WTC11 (cell line): ENCODE results near the gene DEDD2. TPM values are rescaled to one million over a fixed set of nuclear protein-coding genes. Genes with fewer than 3 reads are reported as not detected.
A peak's percentile ranks its signal among the peaks of the same experiment; 100 is the strongest.

Experiments
- ATAC-seq: fragments of 200-7000 bp; cut with Tn5 transposase; 2 replicates; pipeline ENCODE4 v1.10.0; 2021; ENCODE audit warnings: mild to moderate bottlenecking, moderate library complexity
- CTCF ChIA-PET: fragments of 300-600 bp; sonication (Branson Sonifier 250); formaldehyde crosslinking; loops from one replicate; lab custom pipeline; 2021; ENCODE audit warnings: antibody characterized with exemption; lab: Charles Lee
- POLR2A ChIA-PET: fragments of 350-600 bp; sonication (Branson Sonifier 250); formaldehyde crosslinking; loops from one replicate; lab custom pipeline; 2021; ENCODE audit warnings: antibody characterized with exemption; lab: Charles Lee
- DNase-seq: peaks from one replicate; pipeline ENCODE4 v3.0.0; 2021; ENCODE audit warnings: low spot score
- H3K27ac Mint-ChIP-seq: 2 replicates; pipeline ENCODE4 v1.8.0; 2021; ENCODE audit warnings: mixed read lengths
- H3K27me3 Mint-ChIP-seq: 2 replicates; pipeline ENCODE4 v1.8.0; 2021; ENCODE audit warnings: low read depth, mild to moderate bottlenecking, moderate library complexity, mixed read lengths
- H3K36me3 Mint-ChIP-seq: 2 replicates; pipeline ENCODE4 v1.8.0; 2021; ENCODE audit warnings: mixed read lengths
- H3K4me1 Mint-ChIP-seq: 2 replicates; pipeline ENCODE4 v1.8.0; 2022; ENCODE audit warnings: mixed read lengths
- H3K4me3 Mint-ChIP-seq: 2 replicates; pipeline ENCODE4 v1.8.0; 2021; ENCODE audit warnings: mild to moderate bottlenecking, moderate library complexity, mixed read lengths
- H3K9me3 Mint-ChIP-seq: 2 replicates; pipeline ENCODE4 v1.8.0; 2021; ENCODE audit warnings: mixed read lengths
- ELF4 ChIP-seq: sonication (generic); formaldehyde crosslinking; IDR thresholded peaks from 2 replicates; pipeline ENCODE4 v1.8.1; 2022; ENCODE audit warnings: low read depth, mild to moderate bottlenecking, moderate library complexity, missing genetic modification reagents
- MYBL2 ChIP-seq: sonication (generic); formaldehyde crosslinking; IDR thresholded peaks from 2 replicates; pipeline ENCODE4 v1.8.1; 2023; ENCODE audit warnings: mild to moderate bottlenecking, moderate library complexity, missing genetic modification reagents
- RELA ChIP-seq: sonication (generic); formaldehyde crosslinking; IDR thresholded peaks from 2 replicates; pipeline ENCODE4 v1.8.1; 2022; ENCODE audit warnings: missing genetic modification reagents, mild to moderate bottlenecking, borderline replicate concordance
- ZNF263 ChIP-seq: sonication (generic); formaldehyde crosslinking; IDR thresholded peaks from 2 replicates; pipeline ENCODE4 v1.8.1; 2022; ENCODE audit warnings: low read depth, mild to moderate bottlenecking, moderate library complexity, missing genetic modification reagents
- total RNA-seq: library from RNA; stranded (reverse); gene quantifications from 3 replicates; pipeline ENCODE4 v1.2.3, GENCODE V29; 2021
- TF ChIP-seq, protein P1 (sequence below): sonication (generic); formaldehyde crosslinking; IDR thresholded peaks from 2 replicates; pipeline ENCODE4 v1.8.1; 2022; ENCODE audit warnings: mild to moderate bottlenecking, moderate library complexity, missing genetic modification reagents
- TF ChIP-seq, protein P2 (sequence below): fragments of 250-450 bp; sonication (Bioruptor Pico); IDR thresholded peaks from 2 replicates; pipeline ENCODE4 v1.9.0; 2021; ENCODE audit warnings: mild to moderate bottlenecking, borderline replicate concordance
- TF ChIP-seq, protein P3 (sequence below): fragments of 200-600 bp; IDR thresholded peaks from 2 replicates; pipeline ENCODE4 v1.8.0; 2022; ENCODE audit warnings: antibody characterized with exemption
- TF ChIP-seq, protein P4 (sequence below): sonication (generic); formaldehyde crosslinking; IDR thresholded peaks from 2 replicates; pipeline ENCODE4 v1.8.0; 2023; ENCODE audit warnings: mild to moderate bottlenecking, missing genetic modification reagents
- TF ChIP-seq, protein P5 (sequence below): sonication (generic); formaldehyde crosslinking; IDR thresholded peaks from 2 replicates; pipeline ENCODE4 v1.8.1; 2022; ENCODE audit warnings: missing genetic modification reagents, borderline replicate concordance
- TF ChIP-seq, protein P6 (sequence below): sonication (generic); formaldehyde crosslinking; IDR thresholded peaks from 2 replicates; pipeline ENCODE4 v1.8.1; 2023; ENCODE audit warnings: mild to moderate bottlenecking, missing genetic modification reagents
- TF ChIP-seq, protein P7 (sequence below): sonication (generic); formaldehyde crosslinking; IDR thresholded peaks from 2 replicates; pipeline ENCODE4 v1.8.1; 2022; ENCODE audit warnings: low read depth, mild to moderate bottlenecking, moderate library complexity, missing genetic modification reagents, borderline replicate concordance

The DEDD2 gene
- total RNA-seq, 1 experiment from 2014 or later: 37.7 TPM

DNA sequence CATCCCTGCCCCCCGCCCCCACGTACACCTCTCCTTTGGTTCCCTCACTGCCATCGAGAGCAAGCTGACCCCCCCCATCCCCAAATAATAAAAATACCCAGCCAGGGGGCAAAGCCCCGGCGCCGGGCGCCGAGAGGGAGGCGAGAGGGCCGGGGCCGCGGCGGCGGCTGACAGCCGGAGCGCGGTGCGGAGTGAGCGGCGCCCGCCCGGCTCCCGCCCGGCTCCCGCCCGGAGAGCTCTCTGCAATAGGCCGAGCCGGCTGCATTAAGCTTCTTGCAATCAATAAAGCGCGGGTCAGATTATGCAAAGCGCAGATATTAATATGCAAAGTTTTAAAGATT is 40.9 kb downstream of the DEDD2 start:
- TF ChIP-seq, protein P1, sequence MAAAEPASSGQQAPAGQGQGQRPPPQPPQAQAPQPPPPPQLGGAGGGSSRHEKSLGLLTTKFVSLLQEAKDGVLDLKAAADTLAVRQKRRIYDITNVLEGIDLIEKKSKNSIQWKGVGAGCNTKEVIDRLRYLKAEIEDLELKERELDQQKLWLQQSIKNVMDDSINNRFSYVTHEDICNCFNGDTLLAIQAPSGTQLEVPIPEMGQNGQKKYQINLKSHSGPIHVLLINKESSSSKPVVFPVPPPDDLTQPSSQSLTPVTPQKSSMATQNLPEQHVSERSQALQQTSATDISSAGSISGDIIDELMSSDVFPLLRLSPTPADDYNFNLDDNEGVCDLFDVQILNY (CRISPR knock-in tag): no peak
- TF ChIP-seq RELA: no peak
- TF ChIP-seq, protein P2, sequence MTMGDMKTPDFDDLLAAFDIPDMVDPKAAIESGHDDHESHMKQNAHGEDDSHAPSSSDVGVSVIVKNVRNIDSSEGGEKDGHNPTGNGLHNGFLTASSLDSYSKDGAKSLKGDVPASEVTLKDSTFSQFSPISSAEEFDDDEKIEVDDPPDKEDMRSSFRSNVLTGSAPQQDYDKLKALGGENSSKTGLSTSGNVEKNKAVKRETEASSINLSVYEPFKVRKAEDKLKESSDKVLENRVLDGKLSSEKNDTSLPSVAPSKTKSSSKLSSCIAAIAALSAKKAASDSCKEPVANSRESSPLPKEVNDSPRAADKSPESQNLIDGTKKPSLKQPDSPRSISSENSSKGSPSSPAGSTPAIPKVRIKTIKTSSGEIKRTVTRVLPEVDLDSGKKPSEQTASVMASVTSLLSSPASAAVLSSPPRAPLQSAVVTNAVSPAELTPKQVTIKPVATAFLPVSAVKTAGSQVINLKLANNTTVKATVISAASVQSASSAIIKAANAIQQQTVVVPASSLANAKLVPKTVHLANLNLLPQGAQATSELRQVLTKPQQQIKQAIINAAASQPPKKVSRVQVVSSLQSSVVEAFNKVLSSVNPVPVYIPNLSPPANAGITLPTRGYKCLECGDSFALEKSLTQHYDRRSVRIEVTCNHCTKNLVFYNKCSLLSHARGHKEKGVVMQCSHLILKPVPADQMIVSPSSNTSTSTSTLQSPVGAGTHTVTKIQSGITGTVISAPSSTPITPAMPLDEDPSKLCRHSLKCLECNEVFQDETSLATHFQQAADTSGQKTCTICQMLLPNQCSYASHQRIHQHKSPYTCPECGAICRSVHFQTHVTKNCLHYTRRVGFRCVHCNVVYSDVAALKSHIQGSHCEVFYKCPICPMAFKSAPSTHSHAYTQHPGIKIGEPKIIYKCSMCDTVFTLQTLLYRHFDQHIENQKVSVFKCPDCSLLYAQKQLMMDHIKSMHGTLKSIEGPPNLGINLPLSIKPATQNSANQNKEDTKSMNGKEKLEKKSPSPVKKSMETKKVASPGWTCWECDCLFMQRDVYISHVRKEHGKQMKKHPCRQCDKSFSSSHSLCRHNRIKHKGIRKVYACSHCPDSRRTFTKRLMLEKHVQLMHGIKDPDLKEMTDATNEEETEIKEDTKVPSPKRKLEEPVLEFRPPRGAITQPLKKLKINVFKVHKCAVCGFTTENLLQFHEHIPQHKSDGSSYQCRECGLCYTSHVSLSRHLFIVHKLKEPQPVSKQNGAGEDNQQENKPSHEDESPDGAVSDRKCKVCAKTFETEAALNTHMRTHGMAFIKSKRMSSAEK (CRISPR knock-in tag): no peak
- TF ChIP-seq, protein P3, sequence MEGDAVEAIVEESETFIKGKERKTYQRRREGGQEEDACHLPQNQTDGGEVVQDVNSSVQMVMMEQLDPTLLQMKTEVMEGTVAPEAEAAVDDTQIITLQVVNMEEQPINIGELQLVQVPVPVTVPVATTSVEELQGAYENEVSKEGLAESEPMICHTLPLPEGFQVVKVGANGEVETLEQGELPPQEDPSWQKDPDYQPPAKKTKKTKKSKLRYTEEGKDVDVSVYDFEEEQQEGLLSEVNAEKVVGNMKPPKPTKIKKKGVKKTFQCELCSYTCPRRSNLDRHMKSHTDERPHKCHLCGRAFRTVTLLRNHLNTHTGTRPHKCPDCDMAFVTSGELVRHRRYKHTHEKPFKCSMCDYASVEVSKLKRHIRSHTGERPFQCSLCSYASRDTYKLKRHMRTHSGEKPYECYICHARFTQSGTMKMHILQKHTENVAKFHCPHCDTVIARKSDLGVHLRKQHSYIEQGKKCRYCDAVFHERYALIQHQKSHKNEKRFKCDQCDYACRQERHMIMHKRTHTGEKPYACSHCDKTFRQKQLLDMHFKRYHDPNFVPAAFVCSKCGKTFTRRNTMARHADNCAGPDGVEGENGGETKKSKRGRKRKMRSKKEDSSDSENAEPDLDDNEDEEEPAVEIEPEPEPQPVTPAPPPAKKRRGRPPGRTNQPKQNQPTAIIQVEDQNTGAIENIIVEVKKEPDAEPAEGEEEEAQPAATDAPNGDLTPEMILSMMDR: no peak
- H3K27me3 Mint-ChIP-seq: peaks cover 39% of the 10 kb centered on the region
- ATAC-seq (peak; percentile 24), DNase-seq (no peak)
- H3K27ac Mint-ChIP-seq: no peak overlapping the region
- H3K36me3 Mint-ChIP-seq: no peaks in the 10 kb centered on the region
- ChIA-PET CTCF (interaction anchor here (0.6 to 3.2 kb wide), 35 partner anchors 8 to 423 kb away, joined by 3 to 50 read pairs (median 5); partner anchors contain the start of genes ERF, GSK3A, POU2F2 and RABAC1), POLR2A (interaction anchor here (1.1 kb wide), 2 partner anchors 44 to 63 kb away, joined by 3 to 6 read pairs; no protein-coding TSS in a partner anchor)
- H3K4me3 Mint-ChIP-seq: peak overlapping the region; percentile 79
- peaks cover 18% of the 10 kb centered on the region for H3K4me1 Mint-ChIP-seq
- H3K9me3 Mint-ChIP-seq: no peaks in the 10 kb centered on the region

DNA sequence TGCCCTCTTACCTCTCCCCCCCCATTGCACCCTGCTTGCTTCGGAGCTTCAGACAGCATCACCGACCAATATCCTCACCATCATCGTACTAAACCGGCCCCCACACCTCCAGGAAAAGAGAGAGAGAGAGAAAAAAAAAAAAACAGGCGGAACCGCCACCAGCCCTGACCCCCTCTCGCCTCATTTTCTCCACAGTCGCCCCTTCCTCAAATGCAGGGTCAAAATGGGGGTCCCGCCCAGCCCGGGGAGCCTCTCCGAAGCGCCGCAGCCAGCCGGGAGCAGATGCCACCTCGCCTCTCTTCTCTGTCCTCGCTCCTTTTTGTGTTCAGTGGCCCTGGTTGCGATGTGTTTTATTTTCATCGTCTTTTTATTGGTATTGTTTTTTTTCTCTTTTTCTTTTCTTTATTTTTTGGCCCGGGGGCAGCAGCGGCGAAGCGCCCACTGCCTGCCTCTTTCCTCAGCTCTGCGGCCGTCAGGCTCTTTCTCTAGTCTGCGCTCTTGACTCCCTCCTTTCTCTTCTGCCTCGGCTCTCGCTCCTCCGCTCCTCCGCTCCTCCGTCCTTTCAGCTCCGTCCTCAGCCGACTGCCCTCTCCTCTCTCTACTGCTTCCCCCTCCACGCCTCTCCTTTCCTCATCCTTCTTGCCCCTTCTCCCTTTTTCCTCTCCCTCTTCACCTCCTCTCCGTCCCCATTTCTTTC is 41.4 kb downstream of the DEDD2 start:
- DNase-seq (peak; percentile 42), ATAC-seq (peak; percentile 27)
- Mint-ChIP-seq H3K27me3 (peaks cover 38% of the 10 kb centered on the region), H3K9me3 (no peaks in the 10 kb centered on the region), H3K36me3 (no peaks in the 10 kb centered on the region), H3K27ac (no peak overlapping the region), H3K4me1 (peaks cover 18% of the 10 kb centered on the region), H3K4me3 (peak overlapping the region; percentile 79)
- ChIA-PET CTCF (interaction anchor here (0.6 to 3.2 kb wide), 35 partner anchors 9 to 423 kb away, joined by 3 to 50 read pairs (median 5); partner anchors contain the start of genes ERF, GSK3A, POU2F2 and RABAC1), POLR2A (interaction anchor here (1.1 kb wide), 2 partner anchors 43 to 62 kb away, joined by 3 to 6 read pairs; no protein-coding TSS in a partner anchor)
- TF ChIP-seq ELF4 (CRISPR knock-in tag) (no peak), ZNF263 (CRISPR knock-in tag) (peak; percentile 53; the same call in 1 of the 2 replicates)

DNA sequence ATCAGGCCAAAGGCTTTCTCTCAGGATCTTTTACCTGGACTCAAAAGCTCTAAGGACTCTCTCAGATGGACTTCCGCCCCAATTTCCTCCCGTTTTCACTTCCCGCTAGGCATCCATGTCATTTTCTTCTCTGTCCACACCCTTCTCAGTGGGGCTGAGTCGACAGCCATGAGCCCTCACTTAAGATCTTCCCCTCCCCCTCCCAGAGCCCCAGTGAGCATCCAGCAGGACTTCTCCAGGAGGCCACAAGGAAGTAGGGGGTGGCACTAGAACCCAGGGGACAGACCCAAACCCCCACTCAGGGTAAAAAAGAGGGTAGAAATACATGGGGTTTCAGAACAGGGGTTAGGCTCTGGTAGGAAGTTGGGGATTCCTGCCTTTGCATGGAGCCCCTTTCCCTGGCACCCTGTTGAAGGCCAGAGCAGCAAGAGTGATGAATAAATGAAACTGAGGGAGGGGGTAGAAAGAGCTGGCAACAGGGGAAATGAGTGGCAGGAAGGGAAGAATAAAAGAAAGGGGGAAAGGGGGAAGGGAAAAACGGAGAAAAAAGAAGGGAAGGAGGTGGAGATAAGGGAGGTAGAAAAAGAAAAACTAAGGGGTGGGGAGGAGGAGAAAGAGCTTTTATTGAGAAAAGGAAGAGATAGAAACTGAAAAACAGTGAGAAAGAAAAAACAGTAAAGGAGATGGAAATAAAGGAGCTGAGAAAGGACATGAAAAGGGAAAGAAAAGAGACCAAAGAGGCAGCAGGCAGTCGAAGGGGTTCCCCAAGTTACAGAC is 42.3 kb downstream of the DEDD2 start:
- Mint-ChIP-seq H3K27me3 (peaks cover 38% of the 10 kb centered on the region), H3K36me3 (no peaks in the 10 kb centered on the region), H3K4me3 (peak overlapping the region; percentile 79), H3K27ac (no peak overlapping the region), H3K4me1 (peaks cover 18% of the 10 kb centered on the region), H3K9me3 (no peaks in the 10 kb centered on the region)
- DNase-seq: no peak
- CTCF ChIA-PET: interaction anchor here (0.6 to 3.2 kb wide), 16 partner anchors 10 to 163 kb away, joined by 3 to 50 read pairs (median 8); partner anchors contain the start of genes GSK3A and POU2F2
- POLR2A ChIA-PET: no interaction called here
- no peak for ATAC-seq
- no peak for TF ChIP-seq MYBL2
- TF ChIP-seq, protein P4, sequence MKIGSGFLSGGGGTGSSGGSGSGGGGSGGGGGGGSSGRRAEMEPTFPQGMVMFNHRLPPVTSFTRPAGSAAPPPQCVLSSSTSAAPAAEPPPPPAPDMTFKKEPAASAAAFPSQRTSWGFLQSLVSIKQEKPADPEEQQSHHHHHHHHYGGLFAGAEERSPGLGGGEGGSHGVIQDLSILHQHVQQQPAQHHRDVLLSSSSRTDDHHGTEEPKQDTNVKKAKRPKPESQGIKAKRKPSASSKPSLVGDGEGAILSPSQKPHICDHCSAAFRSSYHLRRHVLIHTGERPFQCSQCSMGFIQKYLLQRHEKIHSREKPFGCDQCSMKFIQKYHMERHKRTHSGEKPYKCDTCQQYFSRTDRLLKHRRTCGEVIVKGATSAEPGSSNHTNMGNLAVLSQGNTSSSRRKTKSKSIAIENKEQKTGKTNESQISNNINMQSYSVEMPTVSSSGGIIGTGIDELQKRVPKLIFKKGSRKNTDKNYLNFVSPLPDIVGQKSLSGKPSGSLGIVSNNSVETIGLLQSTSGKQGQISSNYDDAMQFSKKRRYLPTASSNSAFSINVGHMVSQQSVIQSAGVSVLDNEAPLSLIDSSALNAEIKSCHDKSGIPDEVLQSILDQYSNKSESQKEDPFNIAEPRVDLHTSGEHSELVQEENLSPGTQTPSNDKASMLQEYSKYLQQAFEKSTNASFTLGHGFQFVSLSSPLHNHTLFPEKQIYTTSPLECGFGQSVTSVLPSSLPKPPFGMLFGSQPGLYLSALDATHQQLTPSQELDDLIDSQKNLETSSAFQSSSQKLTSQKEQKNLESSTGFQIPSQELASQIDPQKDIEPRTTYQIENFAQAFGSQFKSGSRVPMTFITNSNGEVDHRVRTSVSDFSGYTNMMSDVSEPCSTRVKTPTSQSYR (CRISPR knock-in tag): no peak
- TF ChIP-seq, protein P5, sequence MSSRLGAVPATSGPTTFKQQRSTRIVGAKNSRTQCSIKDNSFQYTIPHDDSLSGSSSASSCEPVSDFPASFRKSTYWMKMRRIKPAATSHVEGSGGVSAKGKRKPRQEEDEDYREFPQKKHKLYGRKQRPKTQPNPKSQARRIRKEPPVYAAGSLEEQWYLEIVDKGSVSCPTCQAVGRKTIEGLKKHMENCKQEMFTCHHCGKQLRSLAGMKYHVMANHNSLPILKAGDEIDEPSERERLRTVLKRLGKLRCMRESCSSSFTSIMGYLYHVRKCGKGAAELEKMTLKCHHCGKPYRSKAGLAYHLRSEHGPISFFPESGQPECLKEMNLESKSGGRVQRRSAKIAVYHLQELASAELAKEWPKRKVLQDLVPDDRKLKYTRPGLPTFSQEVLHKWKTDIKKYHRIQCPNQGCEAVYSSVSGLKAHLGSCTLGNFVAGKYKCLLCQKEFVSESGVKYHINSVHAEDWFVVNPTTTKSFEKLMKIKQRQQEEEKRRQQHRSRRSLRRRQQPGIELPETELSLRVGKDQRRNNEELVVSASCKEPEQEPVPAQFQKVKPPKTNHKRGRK (CRISPR knock-in tag): peak; percentile 24; the same call in 1 of the 2 replicates
- TF ChIP-seq, protein P6, sequence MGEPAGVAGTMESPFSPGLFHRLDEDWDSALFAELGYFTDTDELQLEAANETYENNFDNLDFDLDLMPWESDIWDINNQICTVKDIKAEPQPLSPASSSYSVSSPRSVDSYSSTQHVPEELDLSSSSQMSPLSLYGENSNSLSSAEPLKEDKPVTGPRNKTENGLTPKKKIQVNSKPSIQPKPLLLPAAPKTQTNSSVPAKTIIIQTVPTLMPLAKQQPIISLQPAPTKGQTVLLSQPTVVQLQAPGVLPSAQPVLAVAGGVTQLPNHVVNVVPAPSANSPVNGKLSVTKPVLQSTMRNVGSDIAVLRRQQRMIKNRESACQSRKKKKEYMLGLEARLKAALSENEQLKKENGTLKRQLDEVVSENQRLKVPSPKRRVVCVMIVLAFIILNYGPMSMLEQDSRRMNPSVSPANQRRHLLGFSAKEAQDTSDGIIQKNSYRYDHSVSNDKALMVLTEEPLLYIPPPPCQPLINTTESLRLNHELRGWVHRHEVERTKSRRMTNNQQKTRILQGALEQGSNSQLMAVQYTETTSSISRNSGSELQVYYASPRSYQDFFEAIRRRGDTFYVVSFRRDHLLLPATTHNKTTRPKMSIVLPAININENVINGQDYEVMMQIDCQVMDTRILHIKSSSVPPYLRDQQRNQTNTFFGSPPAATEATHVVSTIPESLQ (CRISPR knock-in tag): no peak
- TF ChIP-seq, protein P7, sequence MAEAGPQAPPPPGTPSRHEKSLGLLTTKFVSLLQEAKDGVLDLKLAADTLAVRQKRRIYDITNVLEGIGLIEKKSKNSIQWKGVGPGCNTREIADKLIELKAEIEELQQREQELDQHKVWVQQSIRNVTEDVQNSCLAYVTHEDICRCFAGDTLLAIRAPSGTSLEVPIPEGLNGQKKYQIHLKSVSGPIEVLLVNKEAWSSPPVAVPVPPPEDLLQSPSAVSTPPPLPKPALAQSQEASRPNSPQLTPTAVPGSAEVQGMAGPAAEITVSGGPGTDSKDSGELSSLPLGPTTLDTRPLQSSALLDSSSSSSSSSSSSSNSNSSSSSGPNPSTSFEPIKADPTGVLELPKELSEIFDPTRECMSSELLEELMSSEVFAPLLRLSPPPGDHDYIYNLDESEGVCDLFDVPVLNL (CRISPR knock-in tag): no peak
